Measurements from ENCODE around the gene FAAP20.

DNA sequence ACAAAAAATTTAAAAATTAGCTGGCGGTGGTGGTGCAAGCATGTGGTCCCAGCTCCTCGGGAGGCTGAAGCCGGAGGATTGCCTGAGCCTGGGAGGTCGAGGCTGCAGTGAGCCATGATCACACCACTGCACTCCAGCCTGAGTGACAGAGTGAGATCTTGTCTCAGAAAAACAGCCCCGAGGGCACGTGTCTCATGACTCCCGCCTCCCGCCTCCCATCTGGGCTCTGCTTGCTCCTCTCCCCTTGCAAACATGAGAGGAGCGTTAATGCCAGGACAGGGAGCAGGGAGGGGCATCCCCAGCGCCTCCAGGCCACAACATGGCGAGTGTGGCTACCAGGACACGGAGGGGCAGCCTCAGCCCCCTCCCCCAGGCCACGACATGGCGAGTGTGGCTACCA, 28.3 kb downstream of the FAAP20 start:
- TF ChIP-seq, protein P1, sequence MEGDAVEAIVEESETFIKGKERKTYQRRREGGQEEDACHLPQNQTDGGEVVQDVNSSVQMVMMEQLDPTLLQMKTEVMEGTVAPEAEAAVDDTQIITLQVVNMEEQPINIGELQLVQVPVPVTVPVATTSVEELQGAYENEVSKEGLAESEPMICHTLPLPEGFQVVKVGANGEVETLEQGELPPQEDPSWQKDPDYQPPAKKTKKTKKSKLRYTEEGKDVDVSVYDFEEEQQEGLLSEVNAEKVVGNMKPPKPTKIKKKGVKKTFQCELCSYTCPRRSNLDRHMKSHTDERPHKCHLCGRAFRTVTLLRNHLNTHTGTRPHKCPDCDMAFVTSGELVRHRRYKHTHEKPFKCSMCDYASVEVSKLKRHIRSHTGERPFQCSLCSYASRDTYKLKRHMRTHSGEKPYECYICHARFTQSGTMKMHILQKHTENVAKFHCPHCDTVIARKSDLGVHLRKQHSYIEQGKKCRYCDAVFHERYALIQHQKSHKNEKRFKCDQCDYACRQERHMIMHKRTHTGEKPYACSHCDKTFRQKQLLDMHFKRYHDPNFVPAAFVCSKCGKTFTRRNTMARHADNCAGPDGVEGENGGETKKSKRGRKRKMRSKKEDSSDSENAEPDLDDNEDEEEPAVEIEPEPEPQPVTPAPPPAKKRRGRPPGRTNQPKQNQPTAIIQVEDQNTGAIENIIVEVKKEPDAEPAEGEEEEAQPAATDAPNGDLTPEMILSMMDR (IDR thresholded peaks at IDR 0.05; ENCODE audit: borderline replicate concordance, extremely low read depth, low read length, poor library complexity, severe bottlenecking): no peak
- no peak for TF ChIP-seq EZH2 (IDR thresholded peaks at IDR 0.05; ENCODE audit: borderline replicate concordance, low read depth, low read length, severe bottlenecking)

Data from DND-41 (cell line).